Lung (tissue), 12 donors: Measurements from ENCODE around the gene GRIP2. TPM values are rescaled to one million over a fixed set of nuclear protein-coding genes. Genes with fewer than 3 reads are reported as not detected.

Source experiments
- ATAC-seq: fragments of 200-7000 bp; cut with Tn5 transposase; one replicate; pipeline ENCODE4 v1.9.1; 2020; ENCODE audit warnings: moderate number of reproducible peaks; ENCODE audit not compliant: insufficient read depth, low FRiP score
- DNase-seq, 3 donors: peaks; one replicate each; pipeline ENCODE4 v3.0.0-alpha.2; 2013 to 2017
- H3K27ac ChIP-seq, 2 donors: one replicate each; pipeline ENCODE4 v1.5.1; 2013; ENCODE audit warnings: mild to moderate bottlenecking in 2 of 2, moderate library complexity in 2 of 2, control low read depth in 1 of 2, inconsistent platforms in 1 of 2, low read depth in 1 of 2, low read length in 1 of 2
- H3K27me3 ChIP-seq, 3 donors: one replicate each; pipeline ENCODE4 v1.5.1; 2013; ENCODE audit warnings: low read length in 2 of 3; ENCODE audit not compliant: control insufficient read depth in 3 of 3, insufficient read depth in 3 of 3
- H3K36me3 ChIP-seq, 4 donors: one replicate each; pipeline ENCODE4 v1.5.1; 2013; ENCODE audit warnings: low read length in 4 of 4, mild to moderate bottlenecking in 1 of 4, moderate library complexity in 1 of 4; ENCODE audit not compliant: control insufficient read depth in 4 of 4, insufficient read depth in 4 of 4
- H3K4me1 ChIP-seq, 5 donors: one replicate each; pipeline ENCODE4 v1.5.1; 2013; ENCODE audit warnings: low read length in 5 of 5, mild to moderate bottlenecking in 2 of 5, moderate library complexity in 1 of 5; ENCODE audit not compliant: control insufficient read depth in 5 of 5, insufficient read depth in 5 of 5
- H3K4me3 ChIP-seq: one replicate; pipeline ENCODE4 v1.5.1; 2013; ENCODE audit warnings: mild to moderate bottlenecking, control low read depth, moderate library complexity
- H3K9ac ChIP-seq, 2 donors: one replicate each; pipeline ENCODE4 v1.5.1; 2013; ENCODE audit warnings: low read length in 2 of 2, control low read depth in 1 of 2; ENCODE audit not compliant: insufficient read depth in 1 of 2
- H3K9me3 ChIP-seq, 4 donors: one replicate each; pipeline ENCODE4 v1.5.1; 2013; ENCODE audit warnings: low read length in 3 of 4, mild to moderate bottlenecking in 1 of 4, moderate library complexity in 1 of 4; ENCODE audit not compliant: control insufficient read depth in 4 of 4, insufficient read depth in 3 of 4
- WGBS, 2 donors: extraction: QIAGEN DNeasy Blood & Tissue Kit; methylation state at CpG; one replicate each; pipeline ENCODE4 v1.1.7; 2013; 5-methylcytosine and 5-hydroxymethylcytosine counted together
- polyA plus RNA-seq, 2 donors: library from polyadenylated mRNA; stranded (reverse); fragments of 200-250 nt; gene quantifications; one replicate each; pipeline ENCODE4 v1.2.1, GENCODE V29; 2013
- total RNA-seq, 2 donors: library from RNA; depleted of rRNA in 1 of 2; stranded (reverse); fragments of >200 nt in 1 of 2; gene quantifications; one replicate each; pipeline ENCODE4 v1.2.1, GENCODE V29; 2014 to 2021
- TF ChIP-seq, protein P1 (sequence below): IDR thresholded peaks from 2 replicates; pipeline ENCODE4 v1.5.1; 2012; ENCODE audit warnings: mild to moderate bottlenecking; ENCODE audit errors: control extremely low read depth, extremely low read depth
- donor health status: control.
- donor health status: control.
- donor health status: Bipolar disorder and iron deficiency.
- donor health status: healthy.
- donor health status: DM: yes; HTN: yes; CAD: no.

GRIP2 gene
- total and polyA plus RNA-seq, 4 donors: 0.05 to 1.2 (median 0.64) TPM

GRCh38 chr3:14537590-14538450 is 2.3 kb downstream of the GRIP2 start:
- 93 to 94% methylated on average over 10 of the region's 10 CpGs for WGBS, 2 donors
- no peak for ATAC-seq

DNA sequence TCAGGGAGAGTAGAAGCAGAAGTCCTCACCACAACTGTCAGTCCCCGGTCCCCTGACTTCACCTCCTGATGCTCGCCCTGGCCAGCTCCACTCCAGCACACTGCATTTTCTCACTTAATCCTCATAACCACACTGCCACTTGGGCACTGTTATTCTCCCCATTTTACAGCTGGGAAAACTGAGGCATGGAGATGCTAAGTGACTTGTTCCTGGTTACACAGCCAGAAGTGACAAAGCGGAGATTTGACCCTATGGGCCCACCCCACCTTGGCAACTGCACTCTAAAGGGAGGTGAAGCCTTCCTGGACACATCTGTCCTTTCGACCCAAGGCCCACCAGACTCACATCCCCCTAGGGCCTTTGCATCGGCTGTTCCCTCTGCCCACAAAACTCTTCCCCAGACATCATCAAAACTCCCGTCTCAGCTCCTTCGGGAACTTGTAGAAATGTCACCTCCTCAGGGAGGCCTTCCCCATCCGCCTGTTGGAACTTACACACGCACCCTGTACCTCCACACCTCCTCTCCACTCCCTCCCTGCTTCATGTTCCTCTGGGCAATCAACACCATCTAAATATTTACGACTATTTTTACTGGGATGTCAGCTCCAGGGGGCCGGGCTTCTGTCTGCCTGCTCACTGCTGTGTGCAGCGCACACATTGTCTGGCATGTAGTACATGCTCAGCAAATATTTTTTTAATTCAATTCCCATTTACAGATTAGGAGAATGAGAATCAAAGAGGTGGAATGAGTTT is 3.1 kb downstream of the GRIP2 start:
- TF ChIP-seq, protein P1, sequence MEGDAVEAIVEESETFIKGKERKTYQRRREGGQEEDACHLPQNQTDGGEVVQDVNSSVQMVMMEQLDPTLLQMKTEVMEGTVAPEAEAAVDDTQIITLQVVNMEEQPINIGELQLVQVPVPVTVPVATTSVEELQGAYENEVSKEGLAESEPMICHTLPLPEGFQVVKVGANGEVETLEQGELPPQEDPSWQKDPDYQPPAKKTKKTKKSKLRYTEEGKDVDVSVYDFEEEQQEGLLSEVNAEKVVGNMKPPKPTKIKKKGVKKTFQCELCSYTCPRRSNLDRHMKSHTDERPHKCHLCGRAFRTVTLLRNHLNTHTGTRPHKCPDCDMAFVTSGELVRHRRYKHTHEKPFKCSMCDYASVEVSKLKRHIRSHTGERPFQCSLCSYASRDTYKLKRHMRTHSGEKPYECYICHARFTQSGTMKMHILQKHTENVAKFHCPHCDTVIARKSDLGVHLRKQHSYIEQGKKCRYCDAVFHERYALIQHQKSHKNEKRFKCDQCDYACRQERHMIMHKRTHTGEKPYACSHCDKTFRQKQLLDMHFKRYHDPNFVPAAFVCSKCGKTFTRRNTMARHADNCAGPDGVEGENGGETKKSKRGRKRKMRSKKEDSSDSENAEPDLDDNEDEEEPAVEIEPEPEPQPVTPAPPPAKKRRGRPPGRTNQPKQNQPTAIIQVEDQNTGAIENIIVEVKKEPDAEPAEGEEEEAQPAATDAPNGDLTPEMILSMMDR: no peak
- no peak for ATAC-seq
- no peak overlapping the region for H3K9ac ChIP-seq
- 93 to 95% methylated on average over 12 of the region's 12 CpGs for WGBS, 2 donors
- no peak overlapping the region for H3K4me3 ChIP-seq
- peak overlapping the region in 1 of 2 donors; percentile 17 for H3K27ac ChIP-seq
- H3K27me3 ChIP-seq: no peaks in the 10 kb centered on the region
- no peak for DNase-seq
- H3K9me3 ChIP-seq: no peaks in the 10 kb centered on the region
- H3K4me1 ChIP-seq: peaks cover 0 to 33% (median 6%) of the 10 kb centered on the region in 5 donors
- H3K36me3 ChIP-seq: no peaks in the 10 kb centered on the region

More at GRCh38 chr3:14537590-14538450, 2.3 kb downstream of the GRIP2 start:
- no peak overlapping the region for H3K9ac ChIP-seq
- no peak for DNase-seq
- no peak overlapping the region for H3K4me3 ChIP-seq
- TF ChIP-seq, protein P1: no peak
- peaks cover 0 to 30% (median 6%) of the 10 kb centered on the region in 5 donors for H3K4me1 ChIP-seq
- H3K36me3 ChIP-seq: no peaks in the 10 kb centered on the region
- H3K9me3 ChIP-seq: no peaks in the 10 kb centered on the region
- H3K27ac ChIP-seq: peak overlapping the region in 1 of 2 donors; percentile 17
- H3K27me3 ChIP-seq: no peaks in the 10 kb centered on the region

DNA sequence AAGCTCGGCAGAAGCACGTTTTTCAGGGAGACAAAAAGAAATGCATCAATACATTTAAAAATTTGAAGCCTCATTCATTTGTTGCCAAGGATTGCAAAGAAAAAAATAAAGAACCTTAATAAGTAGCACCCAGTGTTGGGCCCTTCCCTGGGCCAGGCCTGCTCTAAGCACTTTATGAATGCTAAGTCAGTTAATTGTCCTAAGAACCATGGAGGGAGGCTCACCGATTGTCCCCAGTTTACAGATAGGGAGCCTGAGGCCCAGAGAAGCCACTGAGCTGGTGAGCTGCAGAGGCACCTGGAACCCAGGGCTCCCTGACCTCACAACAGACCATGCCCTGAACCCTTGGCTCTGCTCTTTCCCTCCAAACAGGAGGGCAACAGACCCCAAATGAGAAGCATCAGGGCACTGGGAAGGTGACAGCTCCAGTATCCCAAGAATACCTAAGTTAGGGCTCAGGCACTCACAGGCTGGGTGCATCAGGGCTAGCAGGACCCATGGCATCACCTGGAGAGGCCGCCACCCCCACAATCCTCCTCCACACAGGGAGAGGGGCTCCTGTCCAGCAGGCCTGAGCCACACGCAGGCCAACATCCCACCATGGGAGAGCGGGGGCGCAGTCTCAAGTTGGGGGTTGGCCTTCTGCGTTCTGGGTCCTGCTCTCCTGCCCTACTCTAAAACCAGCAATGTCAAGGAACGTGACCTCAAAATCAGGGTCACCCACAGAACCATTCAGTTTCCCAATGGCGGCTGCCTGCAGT is 3.9 kb downstream of the GRIP2 start:
- Histone ChIP-seq H3K36me3 (no peaks in the 10 kb centered on the region), H3K9ac (no peak overlapping the region), H3K9me3 (no peaks in the 10 kb centered on the region), H3K4me3 (no peak overlapping the region), H3K4me1 (peaks cover 0 to 33% (median 6%) of the 10 kb centered on the region in 5 donors), H3K27me3 (no peaks in the 10 kb centered on the region), H3K27ac (no peak overlapping the region)
- TF ChIP-seq, protein P1: no peak
- WGBS, 2 donors: 93 to 96% methylated on average over 10 of the region's 10 CpGs
- ATAC-seq (no peak), DNase-seq (no peak)
